GM06990 (cell line): Measurements from ENCODE around the gene CPLANE1.

Experiments used
- DNase-seq: peaks from one replicate; pipeline ENCODE4 v3.0.0-alpha.2; 2011; ENCODE audit not compliant: insufficient read length; ENCODE audit errors: extremely low read depth
- H3K27me3 ChIP-seq: replicated peaks from 2 replicates; pipeline ENCODE4 v1.6.0; 2011; ENCODE audit warnings: low read length; ENCODE audit not compliant: control insufficient read depth, insufficient read depth
- H3K36me3 ChIP-seq: 2 replicates; pipeline ENCODE4 v1.5.1; 2011; ENCODE audit warnings: low read length; ENCODE audit not compliant: control insufficient read depth, insufficient read depth
- H3K4me3 ChIP-seq: replicated peaks from 2 replicates; pipeline ENCODE4 v1.5.1; 2011; ENCODE audit warnings: low read depth, mild to moderate bottlenecking, control low read depth, low read length
- TF ChIP-seq, protein P1 (sequence below): IDR thresholded peaks from 2 replicates; pipeline ENCODE4 v1.5.1; 2011; ENCODE audit warnings: low read length, control low read depth, mild to moderate bottlenecking, inconsistent platforms; ENCODE audit not compliant: insufficient read depth, poor library complexity, severe bottlenecking

Gene CPLANE1

DNA sequence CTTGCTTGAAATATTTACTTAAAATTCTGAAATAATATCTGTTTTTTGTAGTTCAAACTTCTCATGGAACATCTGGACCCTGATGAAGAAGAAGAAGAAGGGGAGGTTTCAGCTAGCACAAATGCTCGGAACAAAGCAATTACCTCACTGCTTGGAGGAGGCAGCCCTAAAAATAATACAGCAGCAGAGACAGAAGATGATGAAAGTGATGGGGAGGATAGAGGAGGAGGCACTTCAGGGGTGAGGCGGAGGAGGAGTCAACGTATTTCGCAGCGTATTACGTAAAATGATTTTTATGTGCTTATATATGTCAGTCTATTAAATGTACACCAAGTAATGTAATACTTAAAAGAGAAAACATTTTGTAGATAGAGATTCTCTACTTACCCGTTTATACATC, 185.4 kb downstream of the CPLANE1 start:
- no peak for DNase-seq
- TF ChIP-seq, protein P1, sequence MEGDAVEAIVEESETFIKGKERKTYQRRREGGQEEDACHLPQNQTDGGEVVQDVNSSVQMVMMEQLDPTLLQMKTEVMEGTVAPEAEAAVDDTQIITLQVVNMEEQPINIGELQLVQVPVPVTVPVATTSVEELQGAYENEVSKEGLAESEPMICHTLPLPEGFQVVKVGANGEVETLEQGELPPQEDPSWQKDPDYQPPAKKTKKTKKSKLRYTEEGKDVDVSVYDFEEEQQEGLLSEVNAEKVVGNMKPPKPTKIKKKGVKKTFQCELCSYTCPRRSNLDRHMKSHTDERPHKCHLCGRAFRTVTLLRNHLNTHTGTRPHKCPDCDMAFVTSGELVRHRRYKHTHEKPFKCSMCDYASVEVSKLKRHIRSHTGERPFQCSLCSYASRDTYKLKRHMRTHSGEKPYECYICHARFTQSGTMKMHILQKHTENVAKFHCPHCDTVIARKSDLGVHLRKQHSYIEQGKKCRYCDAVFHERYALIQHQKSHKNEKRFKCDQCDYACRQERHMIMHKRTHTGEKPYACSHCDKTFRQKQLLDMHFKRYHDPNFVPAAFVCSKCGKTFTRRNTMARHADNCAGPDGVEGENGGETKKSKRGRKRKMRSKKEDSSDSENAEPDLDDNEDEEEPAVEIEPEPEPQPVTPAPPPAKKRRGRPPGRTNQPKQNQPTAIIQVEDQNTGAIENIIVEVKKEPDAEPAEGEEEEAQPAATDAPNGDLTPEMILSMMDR: no peak
- Histone ChIP-seq H3K27me3 (no peaks in the 10 kb centered on the region), H3K4me3 (no peak overlapping the region), H3K36me3 (peaks cover 6% of the 10 kb centered on the region)

DNA sequence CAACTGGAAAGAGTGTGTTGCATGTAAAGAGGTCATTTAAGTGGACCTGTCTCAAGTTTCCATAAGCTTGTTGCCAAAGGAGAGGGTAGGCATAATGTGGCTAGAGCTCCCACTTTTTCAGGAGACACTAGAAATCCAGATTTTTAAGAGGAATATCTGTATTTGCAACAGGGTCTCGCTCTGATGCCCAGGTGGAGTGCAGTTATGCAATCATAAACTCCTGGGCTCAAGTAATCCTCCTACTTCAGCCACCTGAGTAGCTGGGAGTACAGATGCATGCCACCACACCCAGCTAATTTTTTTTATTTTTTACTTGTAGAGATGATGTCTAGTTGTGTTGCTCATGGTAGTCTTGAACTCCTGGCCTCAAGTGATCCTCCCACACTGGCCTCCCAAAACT, 189.1 kb downstream of the CPLANE1 start:
- Histone ChIP-seq H3K36me3 (peaks cover 6% of the 10 kb centered on the region), H3K27me3 (no peaks in the 10 kb centered on the region), H3K4me3 (no peak overlapping the region)
- TF ChIP-seq, protein P1: no peak
- no peak for DNase-seq

DNA sequence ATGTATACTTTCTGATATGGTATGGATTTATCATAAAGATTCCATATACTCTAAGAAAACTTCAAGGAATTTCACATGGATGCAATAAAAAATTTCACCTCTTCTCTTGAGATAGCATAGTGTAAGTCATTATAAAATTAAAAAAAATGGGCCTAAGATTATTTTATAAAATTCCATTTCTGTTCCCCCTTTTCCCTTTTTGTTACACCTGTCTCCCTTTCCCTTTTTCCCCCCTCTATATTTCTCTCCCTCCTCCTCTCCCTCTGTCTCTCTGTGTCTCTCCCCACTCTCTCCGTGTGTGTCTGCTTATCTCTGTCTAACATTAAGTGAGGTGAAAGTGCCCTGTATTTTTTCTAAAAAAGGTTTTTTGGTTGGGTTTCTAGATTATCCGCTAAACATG, 192.4 kb downstream of the CPLANE1 start:
- DNase-seq: no peak
- TF ChIP-seq, protein P1: no peak
- Histone ChIP-seq H3K36me3 (peaks cover 4% of the 10 kb centered on the region), H3K27me3 (no peaks in the 10 kb centered on the region), H3K4me3 (no peak overlapping the region)
